Tongue (tissue), 2 donors: ENCODE results near the gene STARD4. TPM values are rescaled to one million over a fixed set of nuclear protein-coding genes. Genes with fewer than 3 reads are reported as not detected.
A peak's percentile ranks its signal among the peaks of the same experiment; 100 is the strongest.

Source experiments
- DNase-seq: peaks from one replicate; pipeline ENCODE4 v3.0.0-alpha.2; 2015
- total RNA-seq: library from RNA; depleted of rRNA; stranded (reverse); fragments of >200 nt; gene quantifications from one replicate; pipeline ENCODE4 v1.2.3, GENCODE V29; 2014

The STARD4 gene
- total RNA-seq, 1 donor from 2014 or later: 21.6 TPM

DNA sequence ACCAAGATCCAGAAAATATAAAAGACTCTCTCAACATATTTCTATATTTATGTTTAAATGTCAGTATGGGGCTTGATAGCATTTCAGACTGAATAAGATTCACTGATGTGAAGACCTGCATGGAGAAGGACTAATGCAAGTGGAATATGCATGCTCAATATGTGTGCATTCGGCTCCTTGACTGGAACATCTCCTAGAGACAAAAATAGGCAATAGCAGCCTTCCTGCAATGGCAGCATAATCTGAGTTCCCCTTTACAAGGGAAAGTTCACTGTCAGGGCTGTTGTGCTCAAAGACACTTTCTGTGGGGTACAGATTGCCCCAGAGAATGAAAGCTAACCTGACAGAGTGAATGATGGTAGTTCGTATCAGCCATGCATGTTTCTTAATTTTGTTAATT lies 42.4 kb downstream of the STARD4 start:
- no peak for DNase-seq

DNA sequence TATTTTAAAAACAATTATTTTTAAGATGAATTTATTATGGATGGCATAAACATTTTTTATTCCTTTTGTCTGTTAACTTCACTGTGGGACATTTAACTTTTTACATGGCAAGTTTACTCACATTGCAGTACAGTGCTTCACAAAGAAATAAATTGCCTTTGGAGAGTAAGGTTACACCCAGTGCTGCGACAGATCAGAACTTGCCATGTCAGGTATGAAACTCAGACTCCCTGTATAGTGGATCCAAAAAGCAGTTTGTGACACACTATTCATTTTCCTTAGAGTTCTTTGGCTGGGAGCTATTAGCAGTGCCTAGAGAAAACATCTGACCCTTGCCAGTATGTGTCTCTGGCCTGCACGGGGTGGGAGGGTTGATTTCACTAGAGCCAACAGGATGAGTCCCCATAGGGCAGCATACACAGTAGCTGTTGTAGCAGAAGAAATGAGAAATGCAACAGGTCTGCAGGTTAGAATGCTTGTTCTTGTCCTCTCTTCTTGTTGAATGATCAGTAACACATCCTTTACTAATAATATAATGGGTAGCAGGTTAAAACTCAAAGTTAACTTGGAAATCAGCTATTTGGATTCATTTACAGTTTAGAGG lies 42.9 kb downstream of the STARD4 start:
- no peak for DNase-seq

DNA sequence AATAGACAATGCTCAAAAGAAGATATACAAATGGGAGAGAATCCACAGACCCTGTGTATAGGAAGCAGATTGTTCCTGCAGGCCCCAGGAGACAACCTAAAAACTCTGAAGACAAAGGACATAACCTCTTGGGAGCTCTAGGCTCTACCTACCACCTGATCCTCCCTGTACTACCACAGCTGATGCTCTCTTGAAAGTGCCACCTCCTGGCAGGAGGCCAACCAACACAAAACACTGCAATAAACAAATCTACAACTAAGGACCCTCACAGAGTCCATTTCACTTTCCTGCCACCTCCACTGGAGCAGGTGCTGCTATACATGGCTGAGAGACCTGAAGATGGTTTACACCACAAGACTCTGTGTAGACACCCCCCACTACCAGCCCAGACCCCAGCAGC lies 49.0 kb downstream of the STARD4 start:
- DNase-seq: no peak

DNA sequence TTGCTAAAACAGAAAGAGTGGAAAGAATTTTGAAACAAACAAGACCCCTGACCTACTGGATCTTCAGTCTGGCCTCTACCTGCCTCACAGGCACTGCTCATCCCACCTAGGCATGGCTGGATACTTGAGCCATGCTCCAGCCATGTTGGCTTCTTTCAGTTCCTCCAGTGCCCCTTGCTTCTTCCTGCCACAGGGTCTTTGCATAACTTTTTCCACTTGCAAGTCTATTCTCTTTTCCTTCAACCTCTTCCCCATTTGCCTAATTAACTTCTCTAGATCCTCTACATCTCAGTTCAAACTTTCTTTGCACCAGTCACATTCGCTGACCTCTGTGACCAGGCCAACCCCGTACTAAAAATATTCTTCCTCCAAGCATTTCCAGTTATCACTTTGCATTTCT lies 50.4 kb downstream of the STARD4 start:
- DNase-seq: no peak

DNA sequence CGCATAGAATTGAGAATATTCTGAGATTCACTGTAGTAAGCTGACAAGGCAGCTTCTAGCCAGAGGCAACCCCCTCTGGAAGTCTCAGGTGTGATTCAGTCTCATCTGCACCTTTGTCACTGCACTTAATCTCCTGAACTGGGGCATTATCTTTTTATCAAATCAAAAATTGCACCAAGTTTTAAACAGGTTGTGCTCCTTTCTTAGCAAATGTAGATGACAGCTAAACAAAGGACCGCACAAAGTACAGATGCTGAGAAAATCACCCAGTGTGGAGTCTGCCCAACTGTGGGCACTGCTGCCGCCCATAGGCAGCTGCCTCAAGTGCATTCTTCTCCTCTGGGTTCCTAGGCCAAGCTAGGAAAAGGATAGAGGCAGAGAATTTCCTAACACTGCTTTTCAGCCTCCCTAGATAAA lies 51.1 kb downstream of the STARD4 start:
- DNase-seq: no peak

DNA sequence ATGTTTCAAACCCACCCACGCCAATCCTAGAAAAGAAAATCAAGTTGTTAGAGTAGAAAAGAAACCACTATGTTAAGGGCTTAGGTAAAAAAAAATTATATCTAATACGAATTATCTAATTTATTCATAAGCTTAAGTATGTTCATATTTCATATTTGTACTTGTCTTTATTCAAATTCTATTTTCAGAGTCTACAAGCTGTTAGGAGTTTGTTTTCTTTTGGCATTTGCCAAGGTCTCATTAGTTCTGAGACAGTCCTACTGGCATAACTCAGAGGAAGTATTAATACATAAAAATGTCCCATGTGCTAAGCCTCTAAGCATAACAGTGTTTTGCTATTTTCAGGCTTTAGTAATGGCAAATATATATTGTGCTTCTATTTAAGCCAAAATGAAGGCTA lies 57.6 kb downstream of the STARD4 start:
- no peak for DNase-seq

DNA sequence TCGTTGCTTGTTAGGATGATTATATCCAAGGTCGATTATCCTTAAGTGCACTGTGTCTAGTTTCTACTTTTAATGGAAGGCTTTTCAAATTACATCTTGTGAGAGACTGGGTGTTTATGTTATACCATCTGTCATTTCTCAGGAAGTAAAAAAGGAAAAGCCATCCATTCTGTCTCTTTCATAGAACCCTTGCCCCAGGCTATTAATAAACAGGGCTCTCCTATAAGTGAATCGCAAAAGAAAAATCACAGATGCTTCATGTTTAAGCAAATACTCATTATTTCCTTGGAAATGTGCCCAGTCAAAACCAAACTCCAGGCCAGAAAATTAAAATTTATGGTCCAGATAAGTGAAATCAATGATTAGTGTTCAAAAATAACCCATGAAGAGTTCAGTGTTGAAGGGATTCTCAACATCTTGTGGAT lies 58.1 kb downstream of the STARD4 start:
- DNase-seq: peak; percentile 33

DNA sequence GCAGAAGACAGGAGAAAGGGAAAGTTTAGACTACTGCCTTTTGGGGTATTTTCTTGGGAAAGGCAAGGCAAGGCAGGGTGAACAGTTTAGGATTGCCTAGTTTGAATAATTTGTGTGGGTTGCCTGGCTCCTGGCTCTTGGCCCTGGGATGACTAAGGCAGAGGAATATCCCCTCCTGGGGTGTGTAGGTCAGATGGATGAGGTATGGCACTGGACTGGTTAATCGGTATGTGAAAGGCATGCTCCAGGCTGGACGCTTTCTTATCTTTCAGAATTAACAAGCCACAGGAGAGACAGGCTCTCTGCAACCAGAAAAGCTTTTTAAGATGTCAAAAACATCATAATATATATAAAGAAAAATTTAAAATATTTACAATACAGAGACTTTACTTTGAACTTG lies 58.6 kb downstream of the STARD4 start:
- no peak for DNase-seq

DNA sequence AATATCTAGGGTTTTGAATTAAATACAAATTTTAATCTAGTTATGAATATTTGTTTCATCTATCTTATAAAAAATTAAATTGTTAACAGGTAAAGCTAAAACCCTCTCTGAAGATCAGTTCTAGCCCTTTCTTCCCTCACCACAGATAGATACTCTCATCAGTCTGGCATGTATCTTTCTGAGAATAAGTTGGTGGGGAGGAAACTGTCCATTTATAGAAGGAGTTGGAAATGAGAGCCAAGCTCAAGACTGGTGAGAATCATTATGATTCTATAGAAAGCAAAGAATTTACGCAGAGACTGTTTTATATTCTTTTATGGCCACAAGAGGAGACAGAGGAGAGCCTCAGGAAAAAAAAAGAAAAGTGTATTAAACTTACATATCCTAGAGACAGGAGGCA lies 59.0 kb downstream of the STARD4 start:
- no peak for DNase-seq

DNA sequence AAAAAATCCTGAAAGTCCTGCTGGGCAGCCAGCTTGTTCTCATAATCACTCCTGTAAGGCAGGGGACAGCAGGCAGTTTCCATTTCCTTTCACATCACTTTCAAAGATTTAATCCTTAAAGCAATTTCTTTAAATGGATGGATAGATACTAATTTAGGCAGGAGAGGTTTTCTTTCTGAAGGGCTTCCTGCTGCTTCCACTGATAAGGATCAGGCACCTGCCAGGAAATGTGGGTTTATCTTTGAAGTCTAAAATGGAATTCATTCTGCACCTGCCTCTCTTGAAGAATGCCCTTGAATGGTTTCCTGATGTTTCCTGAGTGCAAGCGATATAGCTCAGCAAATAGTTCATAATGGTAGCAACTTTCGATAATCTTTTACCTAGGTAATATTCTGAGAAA lies 64.5 kb downstream of the STARD4 start:
- DNase-seq: no peak

DNA sequence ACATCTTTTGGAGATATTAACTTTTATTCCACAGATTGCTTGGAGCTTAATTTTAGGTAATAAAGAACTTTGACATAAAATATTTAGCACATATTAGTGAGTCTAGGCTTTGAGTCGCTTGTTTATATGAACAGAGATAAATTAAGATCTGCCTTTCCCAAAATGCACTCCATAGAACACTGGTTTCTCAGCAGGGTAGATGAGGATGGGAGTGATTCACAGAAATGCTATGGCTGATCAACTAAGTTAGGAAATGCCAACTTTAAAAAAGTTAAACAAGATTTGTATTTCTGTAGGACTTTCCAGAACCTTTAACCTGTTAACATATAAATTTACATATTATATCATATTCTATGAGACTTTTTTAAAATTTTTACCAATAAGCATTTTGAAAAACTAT lies 65.2 kb downstream of the STARD4 start:
- DNase-seq: no peak

Other genes starting within 250 kb of the STARD4 start
- gene NREP, start 244.7 kb upstream of the STARD4 start, total RNA-seq: 372 TPM